ENCODE measurements around the gene UBTD2.

DNA sequence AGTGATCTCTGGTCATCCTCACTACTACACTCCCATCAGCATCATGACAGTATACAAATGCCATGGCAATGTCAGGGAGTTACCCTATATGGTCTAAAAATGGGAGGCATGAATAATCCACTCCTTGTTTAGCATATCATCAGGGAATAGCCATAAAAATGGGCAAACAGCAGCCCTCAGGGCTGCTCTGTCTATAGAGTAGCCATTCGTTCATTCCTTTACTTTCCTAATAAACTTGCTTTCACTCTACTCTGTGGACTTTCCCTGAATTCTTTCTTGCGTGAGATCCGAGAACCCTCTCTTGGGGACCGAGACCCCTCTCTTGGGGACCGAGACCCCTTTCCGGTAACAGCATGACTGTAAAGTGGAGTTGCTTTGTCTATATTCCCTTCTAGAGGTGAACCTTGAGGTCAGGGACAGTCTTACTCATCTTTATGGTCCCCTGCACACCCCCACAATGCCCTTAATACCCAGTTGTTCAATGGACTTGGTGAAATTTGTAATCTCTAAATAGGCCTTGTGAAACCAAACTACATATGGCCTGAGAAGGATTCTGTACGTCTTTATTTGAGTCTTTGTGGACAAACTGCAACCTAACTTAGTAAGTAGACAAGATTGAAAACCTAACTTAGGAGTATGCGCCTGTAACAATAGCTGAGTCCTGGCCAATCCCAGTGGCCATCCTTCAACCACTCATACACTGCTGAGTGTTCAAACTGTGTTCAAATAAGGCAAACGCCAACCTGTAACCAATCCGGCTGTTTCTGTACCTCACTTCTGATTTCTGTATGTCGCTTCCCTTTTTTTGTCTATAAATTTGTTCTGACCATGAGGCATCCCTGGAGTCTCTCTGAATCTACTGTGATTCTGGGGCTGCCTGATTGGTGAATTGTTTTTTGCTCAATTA lies 32.3 kb upstream of the UBTD2 start:
- TF ChIP-seq POLR2A (IDR thresholded peaks at IDR 0.05) = no peak
- TF ChIP-seq, protein P1, sequence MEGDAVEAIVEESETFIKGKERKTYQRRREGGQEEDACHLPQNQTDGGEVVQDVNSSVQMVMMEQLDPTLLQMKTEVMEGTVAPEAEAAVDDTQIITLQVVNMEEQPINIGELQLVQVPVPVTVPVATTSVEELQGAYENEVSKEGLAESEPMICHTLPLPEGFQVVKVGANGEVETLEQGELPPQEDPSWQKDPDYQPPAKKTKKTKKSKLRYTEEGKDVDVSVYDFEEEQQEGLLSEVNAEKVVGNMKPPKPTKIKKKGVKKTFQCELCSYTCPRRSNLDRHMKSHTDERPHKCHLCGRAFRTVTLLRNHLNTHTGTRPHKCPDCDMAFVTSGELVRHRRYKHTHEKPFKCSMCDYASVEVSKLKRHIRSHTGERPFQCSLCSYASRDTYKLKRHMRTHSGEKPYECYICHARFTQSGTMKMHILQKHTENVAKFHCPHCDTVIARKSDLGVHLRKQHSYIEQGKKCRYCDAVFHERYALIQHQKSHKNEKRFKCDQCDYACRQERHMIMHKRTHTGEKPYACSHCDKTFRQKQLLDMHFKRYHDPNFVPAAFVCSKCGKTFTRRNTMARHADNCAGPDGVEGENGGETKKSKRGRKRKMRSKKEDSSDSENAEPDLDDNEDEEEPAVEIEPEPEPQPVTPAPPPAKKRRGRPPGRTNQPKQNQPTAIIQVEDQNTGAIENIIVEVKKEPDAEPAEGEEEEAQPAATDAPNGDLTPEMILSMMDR (IDR thresholded peaks at IDR 0.05) = no peak
